PC-3 (cell line): ENCODE results near the gene TMEM163. TPM values are rescaled to one million over a fixed set of nuclear protein-coding genes. Genes with fewer than 3 reads are reported as not detected.
"Not testable (repeated sequence)": the region's sequence is repeated elsewhere in the genome, so short reads cannot be mapped to it uniquely, and the experiment has no call there.

Experiments used
- ATAC-seq: fragments of 200-7000 bp; cut with Tn5 transposase; 2 replicates; pipeline ENCODE4 v1.9.1; 2020; ENCODE audit warnings: mild to moderate bottlenecking, moderate library complexity
- BruUV-seq: library from RNA; stranded (reverse); fragments of 400-500 nt; replicated peaks from 2 replicates; lab custom pipeline; 2021; lab: Mats Ljungman, UMichigan
- CTCF ChIA-PET: fragments of 300-600 bp; sonication (Branson Sonifier 250); formaldehyde crosslinking; loops from one replicate; lab custom pipeline; 2022; ENCODE audit warnings: antibody characterized with exemption; lab: Charles Lee
- POLR2A ChIA-PET: fragments of 300-600 bp; sonication (Branson Sonifier 250); formaldehyde crosslinking; loops from one replicate; lab custom pipeline; 2022; ENCODE audit warnings: antibody characterized with exemption; ENCODE audit not compliant: unreplicated experiment; lab: Charles Lee
- DNase-seq: peaks from one replicate; pipeline ENCODE4 v3.0.0-alpha.2; 2015
- H2AFZ ChIP-seq: fragments of 300-600 bp; sonication (generic); 2 replicates; pipeline ENCODE4 v1.6.0; 2016; ENCODE audit warnings: antibody characterized with exemption, low read length
- H3F3A ChIP-seq: fragments of 300-600 bp; sonication (generic); one replicate; pipeline ENCODE4 v1.6.0; 2017; ENCODE audit warnings: antibody characterized with exemption, low read length, control low read depth, mild to moderate bottlenecking; ENCODE audit not compliant: unreplicated experiment
- H3K27ac ChIP-seq: fragments of 300-600 bp; sonication (generic); 2 replicates; pipeline ENCODE4 v1.5.1; 2016; ENCODE audit warnings: mild to moderate bottlenecking, low read length
- H3K27me3 ChIP-seq: fragments of 300-600 bp; sonication (generic); 2 replicates; pipeline ENCODE4 v1.6.1; 2016; ENCODE audit warnings: low read length, mixed read lengths
- H3K36me3 ChIP-seq: fragments of 300-600 bp; sonication (generic); 2 replicates; pipeline ENCODE4 v1.6.1; 2016; ENCODE audit warnings: low read depth, mixed run types, low read length, mixed read lengths
- H3K4me1 ChIP-seq: fragments of 300-600 bp; sonication (generic); 2 replicates; pipeline ENCODE4 v1.5.1; 2016; ENCODE audit warnings: low read length; ENCODE audit not compliant: insufficient read depth
- H3K4me2 ChIP-seq: fragments of 300-600 bp; sonication (generic); 2 replicates; pipeline ENCODE4 v1.6.0; 2016; ENCODE audit warnings: low read length
- H3K4me3 ChIP-seq: fragments of 300-600 bp; sonication (generic); 2 replicates; pipeline ENCODE4 v1.5.1; 2016; ENCODE audit warnings: mild to moderate bottlenecking, low read length, mixed read lengths
- H3K79me2 ChIP-seq: fragments of 300-600 bp; sonication (generic); 2 replicates; pipeline ENCODE4 v1.6.1; 2017; ENCODE audit warnings: low read length, mixed read lengths
- H3K9ac ChIP-seq: fragments of 300-600 bp; sonication (generic); 2 replicates; pipeline ENCODE4 v1.6.0; 2016; ENCODE audit warnings: mild to moderate bottlenecking, low read length
- H3K9me2 ChIP-seq: fragments of 300-600 bp; sonication (generic); replicated peaks from 2 replicates; pipeline ENCODE4 v1.6.1; 2016; ENCODE audit warnings: mixed run types, low read length, mixed read lengths
- H3K9me3 ChIP-seq: fragments of 300-600 bp; sonication (generic); 2 replicates; pipeline ENCODE4 v1.6.1; 2016; ENCODE audit warnings: low read length, mixed read lengths
- H4K20me1 ChIP-seq: fragments of 300-600 bp; sonication (generic); 2 replicates; pipeline ENCODE4 v1.6.1; 2016; ENCODE audit warnings: low read length, mixed read lengths
- CTCF ChIP-seq: fragments of 300-600 bp; sonication (generic); conservative IDR thresholded peaks from 2 replicates; pipeline ENCODE4 v1.5.1; 2017; ENCODE audit warnings: antibody characterized with exemption, low read depth, mild to moderate bottlenecking, low read length
- EZH2 ChIP-seq: fragments of 300-600 bp; sonication (generic); IDR thresholded peaks from one replicate; pipeline ENCODE4 v1.6.1; 2017; ENCODE audit warnings: antibody characterized with exemption, mild to moderate bottlenecking, low read length; ENCODE audit not compliant: unreplicated experiment
- EZH2phosphoT487 ChIP-seq: fragments of 300-600 bp; sonication (generic); IDR thresholded peaks from 2 replicates; pipeline ENCODE4 v1.6.1; 2018; ENCODE audit warnings: mild to moderate bottlenecking, antibody characterized with exemption, low read length, borderline replicate concordance
- intact Hi-C: fragments of 100-400 bp; cut with micrococcal nuclease; formaldehyde crosslinking; loops from 2 replicates; pipeline ENCODE4 v1.9.0; 2023
- total RNA-seq: library from RNA; depleted of rRNA; stranded (reverse); fragments of >200 nt; gene quantifications from 2 replicates; pipeline ENCODE4 v1.2.3, GENCODE V29; 2014

TMEM163 gene
- total RNA-seq, 1 experiment from 2014 or later = 0.47 TPM

- no peak overlapping the region for H3K9ac ChIP-seq
- ATAC-seq (no peak), DNase-seq (no peak)
- no TSS peak for BruUV-seq
- no peaks in the 10 kb centered on the region for H3K9me3 ChIP-seq
- no peak overlapping the region for H2AFZ ChIP-seq
- H3K4me1 ChIP-seq = no peaks in the 10 kb centered on the region
- H3K9me2 ChIP-seq = no peaks in the 10 kb centered on the region
- no peaks in the 10 kb centered on the region for H4K20me1 ChIP-seq
- no peaks in the 10 kb centered on the region for H3K79me2 ChIP-seq
- no peaks in the 10 kb centered on the region for H3K36me3 ChIP-seq
- no peaks in the 10 kb centered on the region; the same call in 1 of the 2 replicates for H3K27me3 ChIP-seq
- H3K4me3 ChIP-seq = no peak overlapping the region
- no peaks in the 10 kb centered on the region for H3F3A ChIP-seq
- intact Hi-C loops = no loop called here
- POLR2A ChIA-PET = no interaction called here
- CTCF ChIA-PET = interaction anchor here (0.7 kb wide), 1 partner anchor 430 kb away, joined by 3 read pairs; no protein-coding TSS in a partner anchor
- H3K4me2 ChIP-seq = no peak overlapping the region
- no peak overlapping the region for H3K27ac ChIP-seq
- TF ChIP-seq EZH2 = no peak
- TF ChIP-seq EZH2phosphoT487 = no peak
- no peak for TF ChIP-seq CTCF
Measured at GRCh38 chr2:134482131-134482723, 236.6 kb downstream of the TMEM163 start.

GRCh38 chr2:134479696-134480330 is 239.0 kb downstream of the TMEM163 start:
- no TSS peak for BruUV-seq
- POLR2A ChIA-PET = no interaction called here
- DNase-seq = no peak
- CTCF ChIA-PET = no interaction called here
- Histone ChIP-seq H3K4me2 (no peak overlapping the region), H3K27me3 (no peaks in the 10 kb centered on the region; the same call in 1 of the 2 replicates), H3K9ac (no peak overlapping the region), H3K36me3 (no peaks in the 10 kb centered on the region), H4K20me1 (no peaks in the 10 kb centered on the region), H2AFZ (no peak overlapping the region), H3K9me3 (no peaks in the 10 kb centered on the region), H3F3A (no peaks in the 10 kb centered on the region), H3K27ac (no peak overlapping the region), H3K9me2 (no peaks in the 10 kb centered on the region), H3K4me1 (no peaks in the 10 kb centered on the region), H3K4me3 (no peak overlapping the region), H3K79me2 (no peaks in the 10 kb centered on the region)
- TF ChIP-seq CTCF (no peak), EZH2 (no peak), EZH2phosphoT487 (no peak)
- no peak for ATAC-seq
- intact Hi-C loops = no loop called here

GRCh38 chr2:134476982-134477381 is 241.8 kb downstream of the TMEM163 start:
- ATAC-seq, H3K9me3 ChIP-seq, H3K4me2 ChIP-seq, H4K20me1 ChIP-seq, H3K79me2 ChIP-seq, H3K9me2 ChIP-seq, CTCF ChIA-PET, H3K27me3 ChIP-seq, DNase-seq, H2AFZ ChIP-seq, H3K4me1 ChIP-seq, POLR2A ChIA-PET, H3K9ac ChIP-seq, intact Hi-C loops, H3K27ac ChIP-seq, H3F3A ChIP-seq, H3K36me3 ChIP-seq, H3K4me3 ChIP-seq, BruUV-seq: not testable (repeated sequence)
